BE2C (cell line): ENCODE data around the gene NDOR1.

Experiments
- DNase-seq: peaks from one replicate; pipeline ENCODE4 v3.0.0-alpha.2; 2020
- H3K27me3 ChIP-seq: fragments of 250-450 bp; sonication (Bioruptor Pico); 2 replicates; pipeline ENCODE4 v1.5.1; 2020; ENCODE audit warnings: mild to moderate bottlenecking
- H3K36me3 ChIP-seq: fragments of 250-450 bp; sonication (Bioruptor Pico); 2 replicates; pipeline ENCODE4 v1.5.1; 2020; ENCODE audit warnings: mild to moderate bottlenecking
- H3K4me1 ChIP-seq: fragments of 250-450 bp; sonication (Bioruptor Pico); 2 replicates; pipeline ENCODE4 v1.5.1; 2020
- H3K4me3 ChIP-seq: 2 replicates; pipeline ENCODE4 v1.5.1; 2011; ENCODE audit warnings: low read depth, low read length
- H3K9me3 ChIP-seq: fragments of 250-450 bp; sonication (Bioruptor Pico); 2 replicates; pipeline ENCODE4 v1.5.1; 2020
- TF ChIP-seq, protein P1 (sequence below): IDR thresholded peaks from 2 replicates; pipeline ENCODE4 v1.5.1; 2012; ENCODE audit warnings: mild to moderate bottlenecking, low read depth, low read length

NDOR1 gene

DNA sequence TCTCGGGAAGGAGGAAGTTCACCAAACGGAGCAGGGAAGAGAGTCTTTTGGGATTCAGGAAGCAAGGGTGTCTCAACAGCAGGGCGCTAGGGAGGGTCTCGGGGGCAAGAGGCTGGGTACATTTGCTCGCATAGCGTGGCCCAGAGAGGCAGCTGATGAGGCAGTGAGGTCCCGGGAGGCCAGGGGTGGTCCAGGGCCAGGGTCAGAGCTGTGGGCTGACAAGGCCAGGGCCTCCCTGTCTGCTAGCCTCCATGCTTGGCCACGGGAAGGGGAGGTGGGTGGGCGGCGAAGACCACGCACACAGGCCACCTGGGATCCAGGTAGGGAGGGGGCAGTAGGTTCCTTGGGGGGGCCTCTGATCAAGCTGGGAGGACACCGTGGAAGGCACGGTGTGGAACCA is 6.0 kb downstream of the NDOR1 start:
- DNase-seq, result no peak
- H3K4me1 ChIP-seq, result no peaks in the 10 kb centered on the region; the same call in 1 of the 2 replicates
- TF ChIP-seq, protein P1, sequence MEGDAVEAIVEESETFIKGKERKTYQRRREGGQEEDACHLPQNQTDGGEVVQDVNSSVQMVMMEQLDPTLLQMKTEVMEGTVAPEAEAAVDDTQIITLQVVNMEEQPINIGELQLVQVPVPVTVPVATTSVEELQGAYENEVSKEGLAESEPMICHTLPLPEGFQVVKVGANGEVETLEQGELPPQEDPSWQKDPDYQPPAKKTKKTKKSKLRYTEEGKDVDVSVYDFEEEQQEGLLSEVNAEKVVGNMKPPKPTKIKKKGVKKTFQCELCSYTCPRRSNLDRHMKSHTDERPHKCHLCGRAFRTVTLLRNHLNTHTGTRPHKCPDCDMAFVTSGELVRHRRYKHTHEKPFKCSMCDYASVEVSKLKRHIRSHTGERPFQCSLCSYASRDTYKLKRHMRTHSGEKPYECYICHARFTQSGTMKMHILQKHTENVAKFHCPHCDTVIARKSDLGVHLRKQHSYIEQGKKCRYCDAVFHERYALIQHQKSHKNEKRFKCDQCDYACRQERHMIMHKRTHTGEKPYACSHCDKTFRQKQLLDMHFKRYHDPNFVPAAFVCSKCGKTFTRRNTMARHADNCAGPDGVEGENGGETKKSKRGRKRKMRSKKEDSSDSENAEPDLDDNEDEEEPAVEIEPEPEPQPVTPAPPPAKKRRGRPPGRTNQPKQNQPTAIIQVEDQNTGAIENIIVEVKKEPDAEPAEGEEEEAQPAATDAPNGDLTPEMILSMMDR, result no peak
- H3K9me3 ChIP-seq, result no peaks in the 10 kb centered on the region
- H3K4me3 ChIP-seq, result no peak overlapping the region
- no peaks in the 10 kb centered on the region for H3K36me3 ChIP-seq
- no peaks in the 10 kb centered on the region for H3K27me3 ChIP-seq

DNA sequence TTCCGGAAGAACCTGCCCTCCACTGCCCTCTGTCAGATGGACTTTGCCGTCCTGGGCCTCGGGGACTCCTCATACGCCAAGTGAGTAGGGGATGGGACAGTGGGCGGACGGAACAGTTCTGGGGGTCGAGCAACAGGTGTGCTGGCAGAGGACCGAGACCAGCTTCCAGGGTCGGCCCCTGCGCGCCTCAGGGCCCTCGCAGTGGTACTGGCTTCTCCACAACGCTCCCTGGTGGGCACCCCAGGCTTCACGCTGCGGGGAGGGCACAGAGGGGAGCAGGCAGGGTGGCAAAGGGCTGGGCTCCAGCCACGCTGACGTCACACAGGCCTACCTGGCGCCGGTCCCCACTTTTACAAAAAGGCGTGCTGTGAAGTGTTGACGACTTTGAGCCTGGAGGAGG is 7.0 kb downstream of the NDOR1 start:
- no peaks in the 10 kb centered on the region for H3K9me3 ChIP-seq
- H3K27me3 ChIP-seq, result no peaks in the 10 kb centered on the region
- DNase-seq, result no peak
- H3K4me1 ChIP-seq, result peaks cover 1% of the 10 kb centered on the region
- no peaks in the 10 kb centered on the region for H3K36me3 ChIP-seq
- TF ChIP-seq, protein P1, result peak; percentile 28
- no peak overlapping the region for H3K4me3 ChIP-seq

DNA sequence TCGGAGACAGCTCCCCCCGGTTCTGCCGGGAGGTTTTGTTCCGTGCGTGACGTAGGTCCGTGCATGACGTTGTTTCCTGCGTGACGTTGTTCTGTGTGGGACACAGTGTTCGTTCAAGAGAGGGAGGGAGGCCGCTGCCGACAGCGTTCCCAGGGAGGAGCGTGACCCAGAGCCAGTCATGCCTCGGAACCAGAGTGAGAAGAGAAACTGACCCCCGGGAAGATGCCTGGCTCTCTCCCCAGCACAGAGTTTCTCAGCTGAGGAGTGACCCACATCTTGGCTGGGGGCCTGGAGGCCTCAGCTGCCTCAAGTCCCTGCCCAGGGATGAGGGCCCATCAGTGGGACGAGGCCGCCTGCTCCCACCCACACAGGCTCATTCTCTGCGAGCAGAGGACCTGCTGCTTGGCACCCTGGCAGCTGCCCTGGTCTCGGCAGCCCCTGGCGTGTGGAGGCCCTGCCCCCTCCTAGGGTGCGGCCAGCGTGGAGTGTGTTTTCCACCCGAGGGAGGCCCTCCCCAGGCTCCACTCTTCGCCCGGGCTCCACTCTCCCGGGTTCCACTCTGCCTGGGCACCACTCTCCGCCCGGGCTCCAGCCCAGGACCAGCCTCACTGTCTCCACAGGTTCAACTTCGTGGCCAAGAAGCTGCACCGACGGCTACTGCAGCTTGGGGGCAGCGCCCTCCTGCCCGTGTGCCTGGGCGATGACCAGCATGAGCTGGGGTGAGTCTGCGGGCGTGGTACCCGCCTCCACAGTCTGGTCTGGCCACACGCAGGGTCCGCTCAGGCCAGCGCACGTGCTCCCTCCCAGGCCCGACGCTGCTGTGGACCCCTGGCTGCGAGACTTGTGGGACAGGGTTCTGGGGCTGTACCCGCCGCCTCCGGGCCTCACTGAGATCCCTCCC is 7.9 kb downstream of the NDOR1 start:
- no peak for DNase-seq
- H3K27me3 ChIP-seq, result no peaks in the 10 kb centered on the region
- no peaks in the 10 kb centered on the region for H3K36me3 ChIP-seq
- H3K4me1 ChIP-seq, result peaks cover 10% of the 10 kb centered on the region
- H3K9me3 ChIP-seq, result no peaks in the 10 kb centered on the region
- no peak overlapping the region for H3K4me3 ChIP-seq
- TF ChIP-seq, protein P1, result peak; percentile 43

DNA sequence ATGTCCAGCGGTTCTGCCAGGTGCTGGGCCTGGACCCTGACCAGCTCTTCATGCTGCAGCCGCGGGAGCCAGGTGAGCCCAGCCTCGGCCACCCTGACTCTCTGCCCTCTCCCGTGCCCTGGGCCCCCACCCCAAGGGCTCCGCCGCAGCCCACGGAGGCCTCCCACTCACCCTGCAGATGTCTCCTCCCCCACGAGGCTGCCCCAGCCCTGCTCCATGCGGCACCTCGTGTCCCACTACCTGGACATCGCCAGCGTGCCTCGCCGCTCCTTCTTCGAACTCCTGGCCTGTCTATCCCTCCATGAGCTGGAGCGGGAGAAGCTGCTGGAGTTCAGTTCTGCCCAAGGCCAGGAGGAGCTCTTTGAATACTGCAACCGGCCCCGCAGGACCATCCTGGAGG is 9.1 kb downstream of the NDOR1 start:
- no peaks in the 10 kb centered on the region for H3K9me3 ChIP-seq
- H3K4me1 ChIP-seq, result peaks cover 13% of the 10 kb centered on the region
- no peak for DNase-seq

DNA sequence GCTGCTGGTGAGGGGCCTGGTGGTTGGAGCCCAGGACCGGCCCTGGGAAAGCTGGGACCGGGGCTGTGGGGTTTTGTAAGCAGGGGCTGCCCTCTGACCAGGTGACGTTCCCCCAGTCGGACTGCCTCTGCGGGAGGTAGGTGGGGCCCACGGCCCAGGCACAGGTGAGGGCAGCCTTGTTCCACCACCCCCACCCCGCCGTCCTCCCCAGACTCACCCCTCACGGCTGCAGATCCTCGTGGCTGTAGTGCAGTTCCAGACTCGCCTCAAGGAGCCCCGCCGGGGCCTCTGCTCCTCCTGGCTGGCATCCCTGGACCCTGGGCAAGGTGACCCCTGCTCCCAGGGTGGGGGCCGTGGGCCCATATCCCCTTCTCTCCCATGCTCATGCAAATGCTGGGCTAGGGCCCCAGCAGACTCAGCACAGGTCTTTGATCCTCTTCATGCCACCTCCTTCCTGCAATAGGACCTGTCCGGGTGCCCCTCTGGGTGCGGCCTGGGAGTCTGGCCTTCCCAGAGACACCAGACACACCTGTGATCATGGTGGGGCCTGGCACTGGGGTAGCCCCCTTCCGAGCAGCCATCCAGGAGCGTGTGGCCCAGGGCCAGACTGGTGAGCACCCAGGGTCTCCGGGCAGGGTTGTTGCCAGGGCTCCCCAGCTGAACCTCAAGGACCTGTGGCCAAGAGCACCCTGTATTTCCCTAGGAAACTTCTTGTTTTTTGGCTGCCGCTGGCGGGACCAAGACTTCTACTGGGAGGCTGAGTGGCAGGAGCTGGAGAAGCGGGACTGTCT is 9.9 kb downstream of the NDOR1 start:
- Histone ChIP-seq H3K4me1 (peaks cover 13% of the 10 kb centered on the region), H3K4me3 (no peak overlapping the region), H3K9me3 (no peaks in the 10 kb centered on the region), H3K27me3 (no peaks in the 10 kb centered on the region), H3K36me3 (no peaks in the 10 kb centered on the region)
- TF ChIP-seq, protein P1, result no peak
- DNase-seq, result no peak

More for the DNA sequence above, 9.1 kb downstream of the NDOR1 start:
- Histone ChIP-seq H3K4me3 (no peak overlapping the region), H3K36me3 (no peaks in the 10 kb centered on the region), H3K27me3 (no peaks in the 10 kb centered on the region)
- TF ChIP-seq, protein P1, result no peak
